NCI-H128 (cell line): ENCODE results near the gene LNP1.

Experiments used
- DNase-seq: peaks from one replicate; lab custom pipeline; 2025; ENCODE audit not compliant: unreplicated experiment; lab: John Stamatoyannopoulos, UW

The LNP1 gene

GRCh38 chr3:100399341-100400071, 1.8 kb upstream of the LNP1 start:
- no peak for DNase-seq

- no peak for DNase-seq
These were observed 940 bp upstream of the LNP1 start for GRCh38 chr3:100400419-100400779.

- peak; percentile 71 for DNase-seq
These were observed 319 bp downstream of the LNP1 start for GRCh38 chr3:100401674-100402041.

GRCh38 chr3:100402256-100402655, 917 bp downstream of the LNP1 start:
- DNase-seq: no peak

- DNase-seq: no peak
These were observed 1.6 kb downstream of the LNP1 start for GRCh38 chr3:100402891-100403290.

- DNase-seq: no peak
These were observed 2.3 kb downstream of the LNP1 start for GRCh38 chr3:100403362-100404249.

GRCh38 chr3:100404250-100404548, 2.9 kb downstream of the LNP1 start:
- DNase-seq: no peak

- DNase-seq: no peak
These were observed 5.8 kb downstream of the LNP1 start for GRCh38 chr3:100407164-100407563.

GRCh38 chr3:100407977-100408532, 6.7 kb downstream of the LNP1 start:
- no peak for DNase-seq

- DNase-seq: no peak
These were observed 10.0 kb downstream of the LNP1 start for GRCh38 chr3:100411091-100411982.

- DNase-seq: no peak
These were observed 11.7 kb downstream of the LNP1 start for GRCh38 chr3:100412912-100413590.

- DNase-seq: no peak
These were observed 12.3 kb downstream of the LNP1 start for GRCh38 chr3:100413613-100414012.

- DNase-seq: no peak
These were observed 14.8 kb downstream of the LNP1 start for GRCh38 chr3:100416176-100416575.

GRCh38 chr3:100416863-100417262, 15.5 kb downstream of the LNP1 start:
- no peak for DNase-seq

GRCh38 chr3:100419406-100419805, 18.1 kb downstream of the LNP1 start:
- DNase-seq: no peak

GRCh38 chr3:100420885-100421284, 19.5 kb downstream of the LNP1 start:
- DNase-seq: no peak

GRCh38 chr3:100423611-100424010, 22.3 kb downstream of the LNP1 start:
- DNase-seq: no peak

- DNase-seq: no peak
These were observed 22.9 kb downstream of the LNP1 start for GRCh38 chr3:100424261-100424660.

- no peak for DNase-seq
These were observed 24.0 kb downstream of the LNP1 start for GRCh38 chr3:100425316-100425715.

GRCh38 chr3:100426067-100426682, 24.8 kb downstream of the LNP1 start:
- no peak for DNase-seq
